Mesodermal cell (in vitro differentiated cells): Measurements from ENCODE around the gene NIFK.
"Not testable (repeated sequence)": the region's sequence is repeated elsewhere in the genome, so short reads cannot be mapped to it uniquely, and the experiment has no call there.

Source experiments
- H3K27ac ChIP-seq: 2 replicates; pipeline ENCODE4 v1.7.0; 2013; ENCODE audit warnings: mild to moderate bottlenecking, low read depth, low read length, moderate library complexity; ENCODE audit not compliant: severe bottlenecking
- H3K36me3 ChIP-seq: 2 replicates; pipeline ENCODE4 v1.7.1; 2013; ENCODE audit warnings: mild to moderate bottlenecking, low read length, moderate library complexity; ENCODE audit not compliant: control insufficient read depth, insufficient read depth
- H3K4me1 ChIP-seq: one replicate; pipeline ENCODE4 v1.7.1; 2013; ENCODE audit warnings: mild to moderate bottlenecking, low read length; ENCODE audit not compliant: insufficient read depth, control insufficient read depth, poor library complexity, severe bottlenecking
- H3K4me3 ChIP-seq: 2 replicates; pipeline ENCODE4 v1.7.0; 2013; ENCODE audit warnings: low read length, control low read depth, mild to moderate bottlenecking; ENCODE audit not compliant: insufficient read depth, poor library complexity, severe bottlenecking; ENCODE audit errors: extremely low read depth
- H3K9me3 ChIP-seq: 2 replicates; pipeline ENCODE4 v1.7.1; 2013; ENCODE audit warnings: mild to moderate bottlenecking, low read length, moderate library complexity; ENCODE audit not compliant: control insufficient read depth
- WGBS, 2 experiments: methylation state at CpG; one replicate each; pipeline ENCODE4 v1.1.5; 2013; ENCODE audit warnings: missing lambda C conversion rate in 2 of 2; ENCODE audit not compliant: insufficient coverage in 2 of 2; 5-methylcytosine and 5-hydroxymethylcytosine counted together

The NIFK gene

DNA sequence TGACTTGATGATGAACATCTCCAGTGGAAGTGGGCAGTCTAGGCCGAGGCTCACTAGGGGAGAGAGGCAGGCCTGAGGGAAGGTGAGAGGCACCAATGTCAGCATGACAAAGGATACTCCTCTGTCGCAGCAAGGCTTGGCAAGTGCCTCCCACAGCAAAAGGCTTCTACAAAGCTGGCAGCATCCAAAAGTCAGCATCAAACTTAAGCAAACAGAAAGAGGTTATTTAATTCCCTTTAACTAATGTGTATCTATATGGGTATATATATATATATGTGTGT is 41.6 kb downstream of the NIFK start:
- H3K27ac ChIP-seq = no peak overlapping the region
- WGBS, 2 experiments = 23% methylated on average over 1 of the region's 2 CpGs; no CpG with 5 or more reads in 1 of the 2 experiments
- H3K9me3 ChIP-seq = no peaks in the 10 kb centered on the region
- peaks cover 18% of the 10 kb centered on the region for H3K4me1 ChIP-seq
- no peak overlapping the region for H3K4me3 ChIP-seq
- no peaks in the 10 kb centered on the region for H3K36me3 ChIP-seq

DNA sequence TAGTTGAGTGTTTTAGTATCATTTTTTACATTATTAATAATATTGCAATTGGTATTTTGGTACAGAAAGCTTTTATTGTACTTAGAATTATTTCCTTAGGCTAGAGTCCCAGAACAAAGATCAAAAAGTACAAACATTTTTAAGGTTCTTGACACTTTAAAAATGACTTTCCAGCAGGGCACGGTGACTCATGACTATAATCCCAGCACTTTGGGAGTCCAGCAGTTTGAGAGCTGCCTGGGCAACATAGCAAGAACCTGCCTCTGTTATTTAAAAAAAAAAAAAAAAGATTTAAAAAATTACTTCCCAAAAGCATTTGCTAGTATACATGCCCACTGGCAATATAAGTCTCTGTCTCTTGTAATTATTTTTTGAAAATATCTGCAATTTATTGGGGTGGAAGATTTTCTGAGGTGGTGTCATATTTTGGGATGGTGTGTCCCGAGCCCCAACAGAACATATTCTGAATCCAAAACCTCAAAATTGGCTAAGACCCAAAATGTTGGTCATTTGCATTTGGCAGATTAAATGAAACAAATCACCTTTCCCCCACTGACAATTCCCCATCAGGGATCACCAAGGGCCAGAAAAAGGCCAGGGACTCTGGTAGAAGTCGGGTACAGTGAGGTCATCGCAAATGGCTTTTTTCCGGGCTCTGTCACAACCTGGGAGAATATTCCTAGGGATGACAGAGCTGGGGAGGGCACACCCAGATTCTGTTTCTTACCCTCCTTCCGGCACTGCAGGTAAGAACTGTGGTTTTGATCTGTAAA is 42.1 kb downstream of the NIFK start:
- peaks cover 15% of the 10 kb centered on the region for H3K4me1 ChIP-seq
- WGBS, 2 experiments = 82 to 87% methylated on average over 4 to 5 of the region's 6 CpGs
- H3K9me3 ChIP-seq = no peaks in the 10 kb centered on the region
- no peak overlapping the region for H3K4me3 ChIP-seq
- H3K27ac ChIP-seq = no peak overlapping the region
- no peaks in the 10 kb centered on the region for H3K36me3 ChIP-seq

DNA sequence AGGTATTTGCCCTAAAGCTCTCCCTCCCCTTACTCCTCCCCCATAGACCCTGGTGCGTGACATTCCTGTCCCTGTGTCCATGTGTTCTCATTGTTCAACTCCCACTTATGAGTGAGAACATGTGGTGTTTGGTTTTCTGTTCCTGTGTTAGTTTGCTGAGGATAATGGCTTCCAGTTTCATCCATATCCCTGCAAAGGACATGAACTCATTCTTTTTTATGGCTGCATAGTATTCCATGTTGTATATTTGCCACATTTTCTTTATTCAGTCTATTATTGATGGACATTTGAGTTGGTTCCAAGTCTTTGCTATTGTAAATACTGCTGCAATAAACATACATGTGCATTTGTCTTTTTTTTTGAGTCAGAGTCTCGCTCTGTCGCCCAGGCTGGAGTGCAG is 46.1 kb downstream of the NIFK start:
- 100% methylated on average over 2 of the region's 3 CpGs for WGBS, 2 experiments
- not testable (repeated sequence) for H3K9me3 ChIP-seq, H3K4me1 ChIP-seq, H3K4me3 ChIP-seq, H3K27ac ChIP-seq, H3K36me3 ChIP-seq

DNA sequence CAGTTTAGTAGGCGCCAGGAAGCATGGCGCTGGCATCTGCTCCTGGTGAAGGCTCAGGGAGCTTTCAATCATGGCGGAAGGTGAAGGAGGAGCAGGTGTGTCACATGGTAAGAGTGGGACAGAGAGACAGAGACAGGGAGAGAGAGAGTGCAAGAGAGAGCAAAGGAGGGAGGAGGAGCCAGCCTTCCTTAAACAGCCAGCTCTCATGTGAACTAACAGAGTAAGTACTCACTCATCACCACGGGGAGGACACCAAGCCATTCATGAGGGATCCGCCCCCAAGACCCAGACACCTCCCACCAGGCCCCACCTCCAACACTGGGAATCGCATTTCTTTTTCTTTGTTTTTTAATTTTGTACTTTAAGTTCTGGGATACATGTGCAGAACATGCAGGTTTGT is 46.6 kb downstream of the NIFK start:
- H3K9me3 ChIP-seq = no peaks in the 10 kb centered on the region
- WGBS, 2 experiments = 92 to 98% methylated on average over 3 to 4 of the region's 6 CpGs
- no peak overlapping the region for H3K27ac ChIP-seq
- H3K4me1 ChIP-seq = peaks cover 7% of the 10 kb centered on the region
- H3K4me3 ChIP-seq = no peak overlapping the region
- no peaks in the 10 kb centered on the region for H3K36me3 ChIP-seq

DNA sequence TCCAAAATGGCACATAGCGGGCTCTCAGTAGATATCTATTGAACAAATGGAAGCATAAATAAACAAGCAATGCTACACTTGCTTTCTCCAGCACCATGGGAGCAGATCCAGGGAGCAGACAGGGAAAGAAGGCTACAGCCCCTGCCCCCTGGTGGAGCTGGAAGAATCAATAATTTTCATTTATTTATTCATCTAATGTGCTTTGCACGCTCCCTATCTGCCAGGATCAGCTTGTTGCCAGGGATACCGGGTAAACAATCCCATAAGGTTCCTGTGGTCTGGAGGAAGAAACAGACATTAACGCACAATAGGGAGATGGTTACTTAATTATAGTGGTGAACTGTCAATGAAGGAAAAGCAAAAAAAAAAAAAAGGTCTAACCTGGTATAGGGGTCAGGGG is 47.3 kb downstream of the NIFK start:
- Histone ChIP-seq H3K4me3 (no peak overlapping the region), H3K4me1 (no peaks in the 10 kb centered on the region), H3K36me3 (no peaks in the 10 kb centered on the region), H3K9me3 (no peaks in the 10 kb centered on the region), H3K27ac (no peak overlapping the region)
- 100% methylated on average over 2 to 4 of the region's 4 CpGs for WGBS, 2 experiments

DNA sequence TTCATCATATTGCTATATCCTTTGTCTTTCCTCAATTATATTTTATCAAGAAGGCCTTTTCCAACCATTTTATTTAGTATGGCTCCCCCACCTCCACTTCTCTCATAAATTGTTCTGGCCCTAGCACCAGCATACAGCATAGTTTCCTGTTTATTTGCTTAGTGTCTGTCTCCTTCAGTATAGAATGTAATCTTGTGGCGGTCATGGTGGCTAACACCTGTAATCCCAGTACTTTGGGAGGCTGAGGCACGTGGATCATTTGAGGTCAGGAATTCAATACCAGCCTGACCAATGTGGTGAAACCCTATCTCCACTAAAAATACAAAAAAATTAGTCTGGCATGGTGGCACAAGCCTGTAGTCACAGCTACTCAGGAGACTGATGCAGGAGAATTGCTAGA is 47.9 kb downstream of the NIFK start:
- H3K27ac ChIP-seq = no peak overlapping the region
- whole genome bisulfite sequencing, 2 experiments = 83 to 100% methylated on average over 1 of the region's 2 CpGs
- H3K4me3 ChIP-seq = no peak overlapping the region
- no peaks in the 10 kb centered on the region for H3K36me3 ChIP-seq
- peaks cover 4% of the 10 kb centered on the region for H3K9me3 ChIP-seq
- H3K4me1 ChIP-seq = no peaks in the 10 kb centered on the region

DNA sequence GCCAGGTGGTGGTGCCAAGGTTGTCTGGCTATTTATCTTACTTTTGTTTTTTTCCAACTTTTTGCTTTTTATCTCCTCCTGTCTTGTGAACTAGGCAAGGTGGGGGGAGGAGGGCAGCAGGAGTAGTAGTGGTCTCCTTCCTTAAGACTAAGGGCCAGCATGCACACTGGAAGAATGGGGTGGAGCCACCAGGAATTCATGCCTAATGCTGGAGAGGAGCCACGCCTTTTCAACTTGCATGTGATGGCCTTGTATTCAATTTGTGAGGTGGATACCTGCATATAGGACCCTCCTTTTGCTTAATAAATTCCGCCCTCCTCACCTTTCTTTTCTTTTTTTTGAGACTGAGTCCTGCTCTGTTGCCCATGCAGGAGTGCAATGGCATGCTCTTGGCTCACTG is 49.8 kb downstream of the NIFK start:
- Histone ChIP-seq H3K9me3 (peaks cover 21% of the 10 kb centered on the region), H3K4me3 (no peak overlapping the region), H3K4me1 (no peaks in the 10 kb centered on the region), H3K27ac (no peak overlapping the region), H3K36me3 (no peaks in the 10 kb centered on the region)
- 78 to 100% methylated on average over 1 to 2 of the region's 2 CpGs for WGBS, 2 experiments

DNA sequence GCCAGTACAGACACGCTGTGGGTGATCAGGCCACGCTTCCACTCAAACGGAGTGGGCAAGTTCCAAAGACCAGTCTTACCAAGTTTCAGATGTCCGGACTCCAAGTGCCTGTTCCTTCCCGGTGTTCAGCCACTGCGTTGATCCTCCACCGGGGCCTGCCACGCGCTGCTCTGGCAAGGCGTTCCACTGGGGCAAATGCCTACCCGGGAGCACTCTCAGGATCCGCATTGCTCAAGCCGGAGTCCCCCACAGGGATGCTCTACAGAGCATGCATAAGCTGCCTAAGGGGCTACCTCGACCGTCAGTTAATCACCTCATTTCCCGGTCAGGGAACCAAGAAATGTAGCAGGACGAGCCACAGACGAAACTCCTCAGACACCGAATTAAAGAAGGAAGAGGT is 50.5 kb downstream of the NIFK start:
- no peaks in the 10 kb centered on the region for H3K36me3 ChIP-seq
- no peak overlapping the region for H3K4me3 ChIP-seq
- WGBS, 2 experiments = 88 to 89% methylated on average over 17 to 18 of the region's 19 CpGs
- no peak overlapping the region for H3K27ac ChIP-seq
- no peaks in the 10 kb centered on the region for H3K4me1 ChIP-seq
- H3K9me3 ChIP-seq = peaks cover 27% of the 10 kb centered on the region

DNA sequence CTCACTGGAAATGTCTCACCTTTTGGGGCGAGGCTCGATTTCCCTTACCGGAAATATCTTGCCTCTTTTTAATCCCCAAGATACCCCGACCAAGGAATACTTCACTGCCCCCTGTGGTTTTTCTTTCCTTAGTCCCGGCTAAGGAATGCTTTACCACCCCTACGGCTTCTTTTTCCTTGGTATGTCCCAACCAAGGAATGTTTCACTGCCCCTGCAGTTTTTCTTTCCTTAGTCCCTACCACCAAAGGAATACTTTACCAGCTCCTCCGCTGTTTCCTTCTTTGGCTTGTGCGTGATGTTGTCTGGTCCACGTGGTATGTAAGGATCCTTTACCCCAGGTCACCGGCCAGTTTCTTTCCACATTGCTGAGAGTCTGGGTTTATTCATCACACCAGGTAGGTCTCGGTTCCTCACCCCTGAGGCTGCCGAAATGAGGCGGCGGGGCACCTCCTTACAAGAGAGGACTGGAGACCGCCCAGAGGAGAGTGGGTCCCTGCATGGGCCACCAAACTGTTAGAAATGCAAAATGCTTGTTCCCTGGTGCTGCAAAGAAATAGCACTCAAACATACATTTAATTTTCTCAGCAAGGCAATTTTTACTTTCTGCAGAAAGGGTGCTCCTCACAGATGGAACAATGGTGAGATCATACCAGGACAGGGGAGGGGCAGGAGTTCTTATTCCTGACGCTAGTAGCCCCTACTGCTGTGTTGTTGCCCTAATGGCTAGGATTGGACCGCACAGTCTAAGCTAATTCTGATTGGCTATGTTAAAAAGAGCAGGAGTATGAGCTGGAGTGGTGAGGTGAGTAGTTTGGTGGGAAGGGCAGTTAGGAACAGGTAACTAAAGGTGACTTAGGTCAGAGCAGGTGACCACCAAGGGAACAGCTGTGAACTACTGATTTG is 54.0 kb downstream of the NIFK start:
- no peaks in the 10 kb centered on the region for H3K4me1 ChIP-seq
- no peak overlapping the region for H3K4me3 ChIP-seq
- 84 to 85% methylated on average over 14 to 17 of the region's 17 CpGs for WGBS, 2 experiments
- H3K36me3 ChIP-seq = no peaks in the 10 kb centered on the region
- H3K27ac ChIP-seq = no peak overlapping the region
- peaks cover 30% of the 10 kb centered on the region for H3K9me3 ChIP-seq

DNA sequence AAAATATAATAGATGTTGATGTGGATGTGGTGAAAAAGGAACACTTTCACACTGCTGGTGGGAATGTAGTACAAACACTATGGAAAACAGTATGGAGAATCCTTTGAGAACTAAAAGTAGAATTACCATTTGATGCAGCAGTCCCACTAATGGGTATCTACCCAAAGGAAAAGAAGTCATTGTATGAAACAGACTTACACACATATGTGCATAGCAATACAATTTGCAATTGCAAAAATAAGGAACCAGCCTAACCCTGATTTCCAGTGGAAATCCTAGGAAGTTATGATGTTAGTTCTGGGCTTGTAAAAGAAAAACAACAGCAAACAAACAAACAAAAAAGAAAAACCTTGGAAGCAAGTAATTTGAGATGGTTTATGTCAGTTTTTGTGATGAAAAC is 58.8 kb downstream of the NIFK start:
- Histone ChIP-seq H3K9me3 (peaks cover 28% of the 10 kb centered on the region), H3K4me1 (no peaks in the 10 kb centered on the region), H3K27ac (no peak overlapping the region), H3K36me3 (no peaks in the 10 kb centered on the region), H3K4me3 (no peak overlapping the region)
